Progenitor cell of endocrine pancreas (in vitro differentiated cells): ENCODE measurements around the gene AHSP. TPM values are rescaled to one million over a fixed set of nuclear protein-coding genes. Genes with fewer than 3 reads are reported as not detected.

Experiments used
- DNase-seq: peaks from one replicate; pipeline ENCODE4 v3.0.0; 2021; ENCODE audit warnings: low spot score; ENCODE audit not compliant: unreplicated experiment
- H3K27ac Mint-ChIP-seq: 2 replicates; pipeline ENCODE4 v1.8.0; 2021; ENCODE audit warnings: mild to moderate bottlenecking, moderate library complexity, mixed read lengths
- H3K27me3 Mint-ChIP-seq: 2 replicates; pipeline ENCODE4 v1.8.0; 2021; ENCODE audit warnings: mixed read lengths
- H3K36me3 Mint-ChIP-seq: 2 replicates; pipeline ENCODE4 v1.8.0; 2022; ENCODE audit warnings: mixed read lengths; ENCODE audit not compliant: insufficient read depth
- H3K4me1 Mint-ChIP-seq: 2 replicates; pipeline ENCODE4 v1.8.0; 2021; ENCODE audit warnings: low read depth, mixed read lengths
- H3K4me3 Mint-ChIP-seq: 2 replicates; pipeline ENCODE4 v1.8.0; 2021; ENCODE audit warnings: low read depth, mild to moderate bottlenecking, moderate library complexity, mixed read lengths
- H3K9me3 Mint-ChIP-seq: 2 replicates; pipeline ENCODE4 v1.8.0; 2021; ENCODE audit warnings: low read depth, mixed read lengths
- total RNA-seq: library from RNA; stranded (reverse); gene quantifications from 2 replicates; pipeline ENCODE4 v1.2.1, GENCODE V29; 2021
- TF ChIP-seq, protein P1 (sequence below): fragments of 200-600 bp; sonication (generic); IDR thresholded peaks from one replicate; pipeline ENCODE4 v1.5.0; 2021; ENCODE audit warnings: antibody characterized with exemption, mild to moderate bottlenecking; ENCODE audit not compliant: unreplicated experiment

AHSP gene
- total RNA-seq, 1 donor from 2014 or later, result not detected

- TF ChIP-seq, protein P1, sequence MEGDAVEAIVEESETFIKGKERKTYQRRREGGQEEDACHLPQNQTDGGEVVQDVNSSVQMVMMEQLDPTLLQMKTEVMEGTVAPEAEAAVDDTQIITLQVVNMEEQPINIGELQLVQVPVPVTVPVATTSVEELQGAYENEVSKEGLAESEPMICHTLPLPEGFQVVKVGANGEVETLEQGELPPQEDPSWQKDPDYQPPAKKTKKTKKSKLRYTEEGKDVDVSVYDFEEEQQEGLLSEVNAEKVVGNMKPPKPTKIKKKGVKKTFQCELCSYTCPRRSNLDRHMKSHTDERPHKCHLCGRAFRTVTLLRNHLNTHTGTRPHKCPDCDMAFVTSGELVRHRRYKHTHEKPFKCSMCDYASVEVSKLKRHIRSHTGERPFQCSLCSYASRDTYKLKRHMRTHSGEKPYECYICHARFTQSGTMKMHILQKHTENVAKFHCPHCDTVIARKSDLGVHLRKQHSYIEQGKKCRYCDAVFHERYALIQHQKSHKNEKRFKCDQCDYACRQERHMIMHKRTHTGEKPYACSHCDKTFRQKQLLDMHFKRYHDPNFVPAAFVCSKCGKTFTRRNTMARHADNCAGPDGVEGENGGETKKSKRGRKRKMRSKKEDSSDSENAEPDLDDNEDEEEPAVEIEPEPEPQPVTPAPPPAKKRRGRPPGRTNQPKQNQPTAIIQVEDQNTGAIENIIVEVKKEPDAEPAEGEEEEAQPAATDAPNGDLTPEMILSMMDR, result no peak
- Mint-ChIP-seq H3K27me3 (peaks cover 11% of the 10 kb centered on the region), H3K27ac (no peak overlapping the region), H3K36me3 (peaks cover 23% of the 10 kb centered on the region), H3K4me3 (no peak overlapping the region), H3K9me3 (no peaks in the 10 kb centered on the region), H3K4me1 (no peaks in the 10 kb centered on the region)
- no peak for DNase-seq
These were observed 34.1 kb upstream of the AHSP start for GRCh38 chr16:31493506-31494125.

DNA sequence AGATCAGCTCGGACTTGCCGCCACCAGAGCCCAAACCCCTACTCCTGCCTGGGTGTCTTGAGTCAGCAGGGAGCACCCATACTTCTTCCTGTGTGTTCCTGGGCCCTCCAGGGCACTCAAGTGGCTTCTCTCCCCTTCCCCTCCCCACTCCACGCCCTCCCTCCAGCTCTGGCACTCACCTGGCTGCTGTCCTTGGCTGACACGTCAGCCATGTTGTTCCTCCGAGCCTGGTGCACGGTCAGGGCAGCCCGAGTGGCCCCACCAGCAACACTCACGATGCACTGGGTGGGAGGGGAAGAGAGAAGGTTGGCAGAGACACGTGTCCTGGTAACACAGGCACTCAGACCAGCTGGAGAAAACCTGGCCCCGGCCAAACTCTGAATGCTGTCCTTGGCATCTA, 31.0 kb upstream of the AHSP start:
- Mint-ChIP-seq H3K4me3 (no peak overlapping the region), H3K27ac (no peak overlapping the region), H3K36me3 (peaks cover 16% of the 10 kb centered on the region), H3K27me3 (no peaks in the 10 kb centered on the region), H3K4me1 (no peaks in the 10 kb centered on the region), H3K9me3 (no peaks in the 10 kb centered on the region)
- no peak for DNase-seq
- TF ChIP-seq, protein P1, result no peak

DNA sequence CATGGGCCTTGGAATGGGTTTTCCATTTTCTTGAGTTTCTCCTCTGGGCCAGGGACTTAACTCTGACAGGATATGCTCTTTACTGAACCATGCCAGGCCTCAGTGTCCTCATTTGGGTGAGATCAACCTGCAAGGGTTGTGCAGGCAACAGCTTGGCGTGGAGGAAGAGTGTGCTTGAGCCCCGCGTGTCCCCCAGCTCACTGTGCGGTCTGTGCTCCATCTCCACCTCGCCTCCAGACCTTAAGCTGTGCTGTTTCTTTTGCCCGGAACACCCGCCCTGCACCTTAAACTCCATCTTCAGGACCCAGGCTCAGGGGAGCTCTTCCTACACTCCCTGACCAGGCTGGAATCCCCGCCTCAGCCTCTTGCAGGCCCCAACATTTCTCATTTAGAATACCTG, 29.2 kb upstream of the AHSP start:
- no peaks in the 10 kb centered on the region for H3K9me3 Mint-ChIP-seq
- H3K4me1 Mint-ChIP-seq, result no peaks in the 10 kb centered on the region
- H3K4me3 Mint-ChIP-seq, result no peak overlapping the region
- H3K36me3 Mint-ChIP-seq, result peaks cover 10% of the 10 kb centered on the region
- DNase-seq, result no peak
- no peaks in the 10 kb centered on the region for H3K27me3 Mint-ChIP-seq
- H3K27ac Mint-ChIP-seq, result no peak overlapping the region
- TF ChIP-seq, protein P1, result no peak

- Mint-ChIP-seq H3K36me3 (peaks cover 9% of the 10 kb centered on the region), H3K27ac (no peak overlapping the region), H3K9me3 (no peaks in the 10 kb centered on the region), H3K4me3 (no peak overlapping the region), H3K27me3 (no peaks in the 10 kb centered on the region), H3K4me1 (no peaks in the 10 kb centered on the region)
- TF ChIP-seq, protein P1, result no peak
- no peak for DNase-seq
These were observed 27.8 kb upstream of the AHSP start for GRCh38 chr16:31499928-31500327.

DNA sequence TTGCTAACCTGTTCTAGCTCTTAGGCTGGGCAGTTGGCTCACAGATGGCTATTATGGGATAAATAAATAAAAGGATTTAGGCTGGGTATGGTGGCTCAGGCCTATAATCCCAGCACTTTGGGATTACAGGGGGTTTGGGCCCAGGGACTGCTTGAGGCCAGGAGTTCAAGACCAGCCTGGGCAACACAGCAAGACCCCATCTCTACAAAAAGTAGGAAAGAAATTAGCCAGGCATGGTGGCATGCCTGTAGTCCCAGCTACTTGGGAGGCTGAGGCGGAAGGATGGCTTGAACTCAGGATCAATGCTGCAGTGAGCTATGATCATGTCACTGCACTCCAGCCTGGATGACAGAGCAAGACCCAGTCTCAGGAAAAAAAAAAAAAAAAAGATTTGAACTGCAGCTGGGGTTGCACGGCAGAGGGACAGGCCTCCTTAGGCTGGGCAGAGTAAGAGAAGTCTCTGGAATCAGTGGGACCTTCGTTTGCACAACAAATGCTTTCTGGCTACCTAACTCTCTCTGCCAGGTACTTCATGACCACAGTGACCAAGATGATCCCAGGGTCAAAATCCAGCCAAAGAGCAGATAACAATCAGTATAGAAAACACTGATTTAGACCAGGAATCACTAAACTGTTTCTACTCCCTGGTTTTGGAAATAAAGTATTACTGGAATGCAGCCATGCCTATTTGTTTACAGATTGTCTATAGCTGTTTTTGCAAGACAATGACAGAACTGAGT, 26.3 kb upstream of the AHSP start:
- TF ChIP-seq, protein P1, result no peak
- H3K9me3 Mint-ChIP-seq, result no peaks in the 10 kb centered on the region
- no peaks in the 10 kb centered on the region for H3K27me3 Mint-ChIP-seq
- DNase-seq, result no peak
- peaks cover 9% of the 10 kb centered on the region for H3K36me3 Mint-ChIP-seq
- no peak overlapping the region for H3K27ac Mint-ChIP-seq
- no peak overlapping the region for H3K4me3 Mint-ChIP-seq
- H3K4me1 Mint-ChIP-seq, result peaks cover 5% of the 10 kb centered on the region
